Activated T-cell treated with anti-CD3 and anti-CD28 coated beads for 48 hours (primary cell): ENCODE measurements around the gene USP17L21.
"Not testable (repeated sequence)": the region's sequence is repeated elsewhere in the genome, so short reads cannot be mapped to it uniquely, and the experiment has no call there.

Experiments used
- DNase-seq: peaks from one replicate; pipeline ENCODE4 v3.0.0-alpha.2; 2020; ENCODE audit warnings: low read depth

USP17L21 gene, protein sequence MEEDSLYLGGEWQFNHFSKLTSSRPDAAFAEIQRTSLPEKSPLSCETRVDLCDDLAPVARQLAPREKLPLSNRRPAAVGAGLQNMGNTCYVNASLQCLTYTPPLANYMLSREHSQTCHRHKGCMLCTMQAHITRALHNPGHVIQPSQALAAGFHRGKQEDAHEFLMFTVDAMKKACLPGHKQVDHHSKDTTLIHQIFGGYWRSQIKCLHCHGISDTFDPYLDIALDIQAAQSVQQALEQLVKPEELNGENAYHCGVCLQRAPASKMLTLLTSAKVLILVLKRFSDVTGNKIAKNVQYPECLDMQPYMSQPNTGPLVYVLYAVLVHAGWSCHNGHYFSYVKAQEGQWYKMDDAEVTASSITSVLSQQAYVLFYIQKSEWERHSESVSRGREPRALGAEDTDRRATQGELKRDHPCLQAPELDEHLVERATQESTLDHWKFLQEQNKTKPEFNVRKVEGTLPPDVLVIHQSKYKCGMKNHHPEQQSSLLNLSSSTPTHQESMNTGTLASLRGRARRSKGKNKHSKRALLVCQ

DNA sequence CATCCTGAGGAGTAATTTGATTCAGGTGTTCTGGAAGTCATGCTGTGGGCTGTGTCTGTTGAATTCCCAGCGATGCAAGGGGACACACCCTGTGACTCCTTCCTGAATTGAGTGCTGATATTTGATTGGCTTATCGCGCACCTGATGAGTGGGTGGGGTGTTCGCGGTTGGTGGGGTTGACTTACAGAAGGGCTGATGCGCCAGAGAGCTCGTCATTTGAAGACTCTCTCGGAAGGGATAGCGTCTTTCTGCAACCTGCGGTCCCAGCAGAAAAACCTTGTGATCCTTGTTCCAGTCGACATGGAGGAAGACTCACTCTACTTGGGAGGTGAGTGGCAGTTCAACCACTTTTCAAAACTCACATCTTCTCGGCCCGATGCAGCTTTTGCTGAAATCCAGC, at the start of gene USP17L21:
Gene USP17L21 (plus strand): TSS at position 301 of the 400 bp plus-strand sequence. CDS start 0 bp downstream, at position 301.
- not testable (repeated sequence) for DNase-seq

DNA sequence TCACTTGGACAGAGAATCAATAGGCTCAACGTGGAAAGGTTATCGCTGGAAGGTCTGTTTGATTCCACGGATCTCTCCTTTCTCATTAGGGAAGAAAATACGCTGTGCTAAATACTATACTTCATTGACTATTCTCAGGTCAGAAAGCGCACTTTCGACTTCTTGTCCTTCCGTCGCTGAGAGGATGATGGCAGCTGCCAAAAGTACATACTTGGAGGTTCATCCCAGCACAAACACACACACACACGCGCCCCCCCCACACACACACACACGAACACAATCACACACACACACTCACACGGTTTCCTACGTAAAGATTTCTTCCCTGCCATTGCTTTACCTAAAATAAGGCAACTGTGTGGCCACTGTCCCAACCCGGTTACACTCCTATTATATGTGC, 48.0 kb upstream of the USP17L21 start:
- DNase-seq: not testable (repeated sequence)

DNA sequence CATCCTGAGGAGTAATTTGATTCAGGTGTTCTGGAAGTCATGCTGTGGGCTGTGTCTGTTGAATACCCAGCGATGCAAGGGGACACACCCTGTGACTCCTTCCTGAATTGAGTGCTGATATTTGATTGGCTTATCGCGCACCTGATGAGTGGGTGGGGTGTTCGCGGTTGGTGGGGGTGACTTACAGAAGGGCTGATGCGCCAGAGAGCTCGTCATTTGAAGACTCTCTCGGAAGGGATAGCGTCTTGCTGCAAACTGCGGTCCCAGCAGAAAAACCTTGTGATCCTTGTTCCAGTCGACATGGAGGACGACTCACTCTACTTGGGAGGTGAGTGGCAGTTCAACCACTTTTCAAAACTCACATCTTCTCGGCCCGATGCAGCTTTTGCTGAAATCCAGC, 47.6 kb upstream of the USP17L21 start, which contains the start of gene USP17L11:
Gene USP17L11 (plus strand): TSS at position 301 of the 400 bp plus-strand sequence. CDS start 0 bp downstream, at position 301.
- not testable (repeated sequence) for DNase-seq

DNA sequence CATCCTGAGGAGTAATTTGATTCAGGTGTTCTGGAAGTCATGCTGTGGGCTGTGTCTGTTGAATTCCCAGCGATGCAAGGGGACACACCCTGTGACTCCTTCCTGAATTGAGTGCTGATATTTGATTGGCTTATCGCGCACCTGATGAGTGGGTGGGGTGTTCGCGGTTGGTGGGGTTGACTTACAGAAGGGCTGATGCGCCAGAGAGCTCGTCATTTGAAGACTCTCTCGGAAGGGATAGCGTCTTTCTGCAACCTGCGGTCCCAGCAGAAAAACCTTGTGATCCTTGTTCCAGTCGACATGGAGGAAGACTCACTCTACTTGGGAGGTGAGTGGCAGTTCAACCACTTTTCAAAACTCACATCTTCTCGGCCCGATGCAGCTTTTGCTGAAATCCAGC, 42.8 kb upstream of the USP17L21 start, which contains the start of gene USP17L12:
Gene USP17L12 (plus strand): TSS at position 301 of the 400 bp plus-strand sequence. CDS start 0 bp downstream, at position 301.
- not testable (repeated sequence) for DNase-seq

DNA sequence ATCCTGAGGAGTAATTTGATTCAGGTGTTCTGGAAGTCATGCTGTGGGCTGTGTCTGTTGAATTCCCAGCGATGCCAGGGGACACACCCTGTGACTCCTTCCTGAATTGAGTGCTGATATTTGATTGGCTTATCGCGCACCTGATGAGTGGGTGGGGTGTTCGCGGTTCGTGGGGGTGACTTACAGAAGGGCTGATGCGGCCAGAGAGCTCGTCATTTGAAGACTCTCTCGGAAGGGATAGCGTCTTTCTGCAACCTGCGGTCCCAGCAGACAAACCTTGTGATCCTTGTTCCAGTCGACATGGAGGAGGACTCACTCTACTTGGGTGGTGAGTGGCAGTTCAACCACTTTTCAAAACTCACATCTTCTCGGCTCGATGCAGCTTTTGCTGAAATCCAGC, 38.1 kb upstream of the USP17L21 start, which contains the start of gene USP17L13:
Gene USP17L13 (plus strand): TSS at position 301 of the 400 bp plus-strand sequence. CDS start 0 bp downstream, at position 301.
- not testable (repeated sequence) for DNase-seq

DNA sequence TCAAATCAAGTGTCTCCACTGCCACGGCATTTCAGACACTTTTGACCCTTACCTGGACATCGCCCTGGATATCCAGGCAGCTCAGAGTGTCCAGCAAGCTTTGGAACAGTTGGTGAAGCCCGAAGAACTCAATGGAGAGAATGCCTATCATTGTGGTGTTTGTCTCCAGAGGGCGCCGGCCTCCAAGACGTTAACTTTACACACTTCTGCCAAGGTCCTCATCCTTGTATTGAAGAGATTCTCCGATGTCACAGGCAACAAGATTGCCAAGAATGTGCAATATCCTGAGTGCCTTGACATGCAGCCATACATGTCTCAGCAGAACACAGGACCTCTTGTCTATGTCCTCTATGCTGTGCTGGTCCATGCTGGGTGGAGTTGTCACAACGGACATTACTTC, 32.4 kb upstream of the USP17L21 start:
- not testable (repeated sequence) for DNase-seq

DNA sequence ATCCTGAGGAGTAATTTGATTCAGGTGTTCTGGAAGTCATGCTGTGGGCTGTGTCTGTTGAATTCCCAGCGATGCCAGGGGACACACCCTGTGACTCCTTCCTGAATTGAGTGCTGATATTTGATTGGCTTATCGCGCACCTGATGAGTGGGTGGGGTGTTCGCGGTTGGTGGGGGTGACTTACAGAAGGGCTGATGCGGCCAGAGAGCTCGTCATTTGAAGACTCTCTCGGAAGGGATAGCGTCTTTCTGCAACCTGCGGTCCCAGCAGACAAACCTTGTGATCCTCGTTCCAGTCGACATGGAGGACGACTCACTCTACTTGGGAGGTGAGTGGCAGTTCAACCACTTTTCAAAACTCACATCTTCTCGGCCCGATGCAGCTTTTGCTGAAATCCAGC, 28.6 kb upstream of the USP17L21 start, which contains the start of gene USP17L15:
Gene USP17L15 (plus strand): TSS at position 301 of the 400 bp plus-strand sequence. CDS start 0 bp downstream, at position 301.
- not testable (repeated sequence) for DNase-seq

DNA sequence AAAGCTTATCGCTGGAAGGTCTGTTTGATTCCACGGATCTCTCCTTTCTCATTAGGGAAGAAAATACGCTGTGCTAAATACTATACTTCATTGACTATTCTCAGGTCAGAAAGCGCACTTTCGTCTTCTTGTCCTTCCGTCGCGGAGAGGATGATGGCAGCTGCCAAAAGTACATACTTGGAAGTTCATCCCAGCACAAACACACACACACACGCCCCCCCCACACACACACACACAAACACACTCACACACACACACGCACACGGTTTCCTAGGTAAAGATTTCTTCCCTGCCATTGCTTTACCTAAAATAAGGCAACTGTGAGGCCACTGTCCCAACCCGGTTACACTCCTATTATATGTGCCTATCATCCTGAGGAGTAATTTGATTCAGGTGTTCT, 24.2 kb upstream of the USP17L21 start:
- DNase-seq: not testable (repeated sequence)

DNA sequence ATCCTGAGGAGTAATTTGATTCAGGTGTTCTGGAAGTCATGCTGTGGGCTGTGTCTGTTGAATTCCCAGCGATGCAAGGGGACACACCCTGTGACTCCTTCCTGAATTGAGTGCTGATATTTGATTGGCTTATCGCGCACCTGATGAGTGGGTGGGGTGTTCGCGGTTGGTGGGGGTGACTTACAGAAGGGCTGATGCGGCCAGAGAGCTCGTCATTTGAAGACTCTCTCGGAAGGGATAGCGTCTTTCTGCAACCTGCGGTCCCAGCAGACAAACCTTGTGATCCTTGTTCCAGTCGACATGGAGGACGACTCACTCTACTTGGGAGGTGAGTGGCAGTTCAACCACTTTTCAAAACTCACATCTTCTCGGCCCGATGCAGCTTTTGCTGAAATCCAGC, 19.1 kb upstream of the USP17L21 start, which contains the start of gene USP17L17:
Gene USP17L17 (plus strand): TSS at position 301 of the 400 bp plus-strand sequence. CDS start 0 bp downstream, at position 301.
- not testable (repeated sequence) for DNase-seq

DNA sequence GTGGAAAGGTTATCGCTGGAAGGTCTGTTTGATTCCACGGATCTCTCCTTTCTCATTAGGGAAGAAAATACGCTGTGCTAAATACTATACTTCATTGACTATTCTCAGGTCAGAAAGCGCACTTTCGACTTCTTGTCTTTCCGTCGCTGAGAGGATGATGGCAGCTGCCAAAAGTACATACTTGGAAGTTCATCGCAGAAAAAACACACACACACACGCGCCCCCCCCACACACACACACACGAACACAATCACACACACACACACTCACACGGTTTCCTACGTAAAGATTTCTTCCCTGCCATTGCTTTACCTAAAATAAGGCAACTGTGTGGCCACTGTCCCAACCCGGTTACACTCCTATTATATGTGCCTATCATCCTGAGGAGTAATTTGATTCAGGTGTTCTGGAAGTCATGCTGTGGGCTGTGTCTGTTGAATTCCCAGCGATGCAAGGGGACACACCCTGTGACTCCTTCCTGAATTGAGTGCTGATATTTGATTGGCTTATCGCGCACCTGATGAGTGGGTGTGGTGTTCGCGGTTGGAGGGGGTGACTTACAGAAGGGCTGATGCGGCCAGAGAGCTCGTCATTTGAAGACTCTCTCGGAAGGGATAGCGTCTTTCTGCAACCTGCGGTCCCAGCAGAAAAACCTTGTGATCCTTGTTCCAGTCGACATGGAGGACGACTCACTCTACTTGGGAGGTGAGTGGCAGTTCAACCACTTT, 14.6 kb upstream of the USP17L21 start, which contains the start of gene USP17L18:
Gene USP17L18 (plus strand): TSS at position 678 of the 728 bp plus-strand sequence. CDS start 0 bp downstream, at position 678.
- DNase-seq: not testable (repeated sequence)

DNA sequence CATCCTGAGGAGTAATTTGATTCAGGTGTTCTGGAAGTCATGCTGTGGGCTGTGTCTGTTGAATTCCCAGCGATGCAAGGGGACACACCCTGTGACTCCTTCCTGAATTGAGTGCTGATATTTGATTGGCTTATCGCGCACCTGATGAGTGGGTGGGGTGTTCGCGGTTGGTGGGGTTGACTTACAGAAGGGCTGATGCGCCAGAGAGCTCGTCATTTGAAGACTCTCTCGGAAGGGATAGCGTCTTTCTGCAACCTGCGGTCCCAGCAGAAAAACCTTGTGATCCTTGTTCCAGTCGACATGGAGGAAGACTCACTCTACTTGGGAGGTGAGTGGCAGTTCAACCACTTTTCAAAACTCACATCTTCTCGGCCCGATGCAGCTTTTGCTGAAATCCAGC, 9.6 kb upstream of the USP17L21 start, which contains the start of gene USP17L19:
Gene USP17L19 (plus strand): TSS at position 301 of the 400 bp plus-strand sequence. CDS start 0 bp downstream, at position 301.
- not testable (repeated sequence) for DNase-seq

DNA sequence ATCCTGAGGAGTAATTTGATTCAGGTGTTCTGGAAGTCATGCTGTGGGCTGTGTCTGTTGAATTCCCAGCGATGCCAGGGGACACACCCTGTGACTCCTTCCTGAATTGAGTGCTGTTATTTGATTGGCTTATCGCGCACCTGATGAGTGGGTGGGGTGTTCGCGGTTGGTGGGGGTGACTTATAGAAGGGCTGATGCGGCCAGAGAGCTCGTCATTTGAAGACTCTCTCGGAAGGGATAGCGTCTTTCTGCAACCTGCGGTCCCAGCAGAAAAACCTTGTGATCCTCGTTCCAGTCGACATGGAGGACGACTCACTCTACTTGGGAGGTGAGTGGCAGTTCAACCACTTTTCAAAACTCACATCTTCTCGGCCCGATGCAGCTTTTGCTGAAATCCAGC, 4.8 kb upstream of the USP17L21 start, which contains the start of gene USP17L20:
Gene USP17L20 (plus strand): TSS at position 301 of the 400 bp plus-strand sequence. CDS start 0 bp downstream, at position 301.
- DNase-seq: not testable (repeated sequence)

DNA sequence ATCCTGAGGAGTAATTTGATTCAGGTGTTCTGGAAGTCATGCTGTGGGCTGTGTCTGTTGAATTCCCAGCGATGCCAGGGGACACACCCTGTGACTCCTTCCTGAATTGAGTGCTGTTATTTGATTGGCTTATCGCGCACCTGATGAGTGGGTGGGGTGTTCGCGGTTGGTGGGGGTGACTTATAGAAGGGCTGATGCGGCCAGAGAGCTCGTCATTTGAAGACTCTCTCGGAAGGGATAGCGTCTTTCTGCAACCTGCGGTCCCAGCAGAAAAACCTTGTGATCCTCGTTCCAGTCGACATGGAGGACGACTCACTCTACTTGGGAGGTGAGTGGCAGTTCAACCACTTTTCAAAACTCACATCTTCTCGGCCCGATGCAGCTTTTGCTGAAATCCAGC, 4.6 kb downstream of the USP17L21 start, which contains the start of gene USP17L22:
Gene USP17L22 (plus strand): TSS at position 301 of the 400 bp plus-strand sequence. CDS start 0 bp downstream, at position 301.
- DNase-seq: not testable (repeated sequence)

DNA sequence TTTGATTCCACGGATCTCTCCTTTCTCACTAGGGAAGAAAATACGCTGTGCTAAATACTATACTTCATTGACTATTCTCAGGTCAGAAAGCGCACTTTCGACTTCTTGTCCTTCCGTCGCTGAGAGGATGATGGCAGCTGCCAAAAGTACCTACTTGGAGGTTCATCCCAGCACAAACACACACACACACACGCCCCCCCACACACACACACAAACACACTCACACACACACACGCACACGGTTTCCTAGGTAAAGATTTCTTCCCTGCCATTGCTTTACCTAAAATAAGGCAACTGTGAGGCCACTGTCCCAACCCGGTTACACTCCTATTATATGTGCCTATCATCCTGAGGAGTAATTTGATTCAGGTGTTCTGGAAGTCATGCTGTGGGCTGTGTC, 9.0 kb downstream of the USP17L21 start:
- DNase-seq: not testable (repeated sequence)
